ENCODE results near the gene APPL2.

DNA sequence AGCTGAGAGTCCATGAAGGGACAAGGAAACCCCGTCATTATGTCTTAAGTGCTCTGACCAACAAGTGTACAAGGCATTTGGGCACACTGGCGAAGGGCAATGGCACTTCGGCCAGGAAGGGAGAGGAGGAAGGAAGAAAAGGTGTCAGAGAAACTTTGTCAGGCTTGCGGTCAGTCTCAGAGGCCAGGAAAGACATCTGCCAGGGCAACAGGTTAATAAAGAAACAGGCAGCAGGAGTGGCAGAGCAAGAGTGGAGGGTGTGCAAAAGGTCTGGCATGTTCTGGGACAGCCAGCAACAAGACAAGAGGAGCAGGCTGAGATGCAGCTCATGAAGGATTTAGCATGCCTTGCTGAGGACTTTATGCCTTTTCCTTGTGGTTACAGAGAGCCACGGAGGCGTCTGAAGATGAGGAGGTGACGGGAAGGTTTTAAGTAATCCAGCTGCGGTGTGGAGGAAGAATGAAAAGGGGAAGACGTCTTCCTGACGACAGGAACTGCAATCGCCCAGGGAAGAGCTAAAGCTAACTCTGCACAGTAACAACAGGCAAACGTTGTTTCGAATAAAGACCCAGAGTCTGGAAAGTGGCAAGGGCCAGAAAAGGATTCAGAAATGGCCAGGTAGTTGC is 13.1 kb downstream of the APPL2 start:
- TF ChIP-seq, protein P1, sequence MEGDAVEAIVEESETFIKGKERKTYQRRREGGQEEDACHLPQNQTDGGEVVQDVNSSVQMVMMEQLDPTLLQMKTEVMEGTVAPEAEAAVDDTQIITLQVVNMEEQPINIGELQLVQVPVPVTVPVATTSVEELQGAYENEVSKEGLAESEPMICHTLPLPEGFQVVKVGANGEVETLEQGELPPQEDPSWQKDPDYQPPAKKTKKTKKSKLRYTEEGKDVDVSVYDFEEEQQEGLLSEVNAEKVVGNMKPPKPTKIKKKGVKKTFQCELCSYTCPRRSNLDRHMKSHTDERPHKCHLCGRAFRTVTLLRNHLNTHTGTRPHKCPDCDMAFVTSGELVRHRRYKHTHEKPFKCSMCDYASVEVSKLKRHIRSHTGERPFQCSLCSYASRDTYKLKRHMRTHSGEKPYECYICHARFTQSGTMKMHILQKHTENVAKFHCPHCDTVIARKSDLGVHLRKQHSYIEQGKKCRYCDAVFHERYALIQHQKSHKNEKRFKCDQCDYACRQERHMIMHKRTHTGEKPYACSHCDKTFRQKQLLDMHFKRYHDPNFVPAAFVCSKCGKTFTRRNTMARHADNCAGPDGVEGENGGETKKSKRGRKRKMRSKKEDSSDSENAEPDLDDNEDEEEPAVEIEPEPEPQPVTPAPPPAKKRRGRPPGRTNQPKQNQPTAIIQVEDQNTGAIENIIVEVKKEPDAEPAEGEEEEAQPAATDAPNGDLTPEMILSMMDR (IDR thresholded peaks at IDR 0.05), result no peak
- TF ChIP-seq POLR2A (IDR thresholded peaks at IDR 0.05), result no peak

All from tibial nerve (tissue), 3 donors.